Adrenal gland (tissue), 12 donors: ENCODE data around the gene IL12RB2. TPM values are rescaled to one million over a fixed set of nuclear protein-coding genes. Genes with fewer than 3 reads are reported as not detected.

Experiments used
- DNase-seq, 7 donors: peaks; one replicate each; pipeline ENCODE4 v3.0.0-alpha.2; 2019 to 2020
- H3K27ac ChIP-seq, 5 donors: fragments of 200-600 bp; sonication (generic) in 4 of 5; 1 replicate in 3 of 5; 2 replicates in 2 of 5; pipeline versions ENCODE4 v1.5.1 to v1.8.0; 2016 to 2020; ENCODE audit warnings: mild to moderate bottlenecking in 1 of 5
- H3K27me3 ChIP-seq: fragments of 200-600 bp; 2 replicates; pipeline ENCODE4 v1.8.0; 2021
- H3K36me3 ChIP-seq, 2 donors: fragments of 200-600 bp; replicated peaks in 1 of 2; 1 replicate in 1 of 2; 2 replicates in 1 of 2; pipeline versions ENCODE4 v1.5.1 to v1.8.0; 2018 to 2022
- H3K4me1 ChIP-seq, 2 donors: fragments of 200-600 bp; replicated peaks in 1 of 2; 1 replicate in 1 of 2; 2 replicates in 1 of 2; pipeline versions ENCODE4 v1.5.1 to v1.8.0; 2018 to 2021
- H3K4me3 ChIP-seq, 4 donors: fragments of 200-600 bp; sonication (generic) in 3 of 4; one replicate each; pipeline ENCODE4 v1.5.1; 2016 to 2018
- H3K9me3 ChIP-seq, 3 donors: fragments of 200-600 bp; sonication (generic) in 1 of 3; replicated peaks in 1 of 3; 1 replicate in 2 of 3; 2 replicates in 1 of 3; pipeline versions ENCODE4 v1.5.1 to v1.8.0; 2016 to 2021
- CTCF ChIP-seq, 6 experiments: fragments of 450-650 bp in 4 of 6; fragments of 200-600 bp in 2 of 6; sonication (generic) in 1 of 6; IDR thresholded peaks; 1 replicate in 5 of 6; 2 replicates in 1 of 6; pipeline versions ENCODE4 v1.5.1 to v1.8.0; 2016 to 2021; ENCODE audit warnings: antibody characterized with exemption in 6 of 6, mild to moderate bottlenecking in 2 of 6, moderate library complexity in 1 of 6
- POLR2A ChIP-seq, 2 donors: fragments of 450-650 bp; IDR thresholded peaks; one replicate each; pipeline ENCODE4 v1.6.1; 2017; ENCODE audit warnings: antibody characterized with exemption in 2 of 2, mild to moderate bottlenecking in 2 of 2, moderate library complexity in 1 of 2
- WGBS, 4 donors: extraction: QIAGEN DNeasy Blood & Tissue Kit in 2 of 4; methylation state at CpG; one replicate each; pipeline versions ENCODE4 v1.1.5 to v1.1.7; 2013 to 2017; 5-methylcytosine and 5-hydroxymethylcytosine counted together
- intact Hi-C, 2 donors: fragments of 100-400 bp; cut with DNase I; formaldehyde crosslinking; loops; one replicate each; pipeline versions ENCODE4 v1.14.1 to v1.15.0; 2022 to 2023
- polyA plus RNA-seq, 3 donors: library from polyadenylated mRNA; stranded (reverse); fragments of 200-250 nt in 2 of 3; fragments of 350-450 nt in 1 of 3; fragmentation: Illumina TruSeq in 1 of 3; extraction: RNeasy Lipid Tissue Mini Kit (QIAGEN cat#74804) in 1 of 3; gene quantifications; one replicate each; pipeline ENCODE4 v1.2.3, GENCODE V29; 2013 to 2014
- total RNA-seq, 9 donors: library from RNA; depleted of rRNA in 4 of 9; stranded (reverse); fragments of >200 nt in 4 of 9; fragments of 120-200 nt in 1 of 9; fragmentation: NEBNext Ultra II Directional in 1 of 9; extraction: Animal tissue kit (Norgen Biotek cat#: 25700) in 1 of 9; gene quantifications; one replicate each; pipeline versions ENCODE4 v1.1.0 to v1.2.4, GENCODE V29; 2013 to 2023
- donor health status: healthy with polysubstance abuse.
- donor health status: Bipolar disorder and iron deficiency.
- donor health status: DM: yes; HTN: yes; CAD: no.
- donor health status: DM: no; HTN: no; CAD: no.
- donor health status: DM: no; HTN: no; CAD: no.
- donor health status: DM: yes; HTN: yes; CAD: no.

The IL12RB2 gene
- total and polyA plus RNA-seq, 12 donors, result 0.24 to 2.6 (median 0.55) TPM; not detected in 2

- intact Hi-C loops, result no loop called here
- WGBS, 4 donors, result 0% methylated on average over 27 to 69 of the region's 69 CpGs
- H3K4me1 ChIP-seq, result peaks cover 15 to 35% of the 10 kb centered on the region in 2 donors
These were observed 122.1 kb downstream of the IL12RB2 start for GRCh38 chr1:67429528-67430357.

GRCh38 chr1:67430358-67431155, 122.9 kb downstream of the IL12RB2 start, which contains the start of gene SERBP1:
TSS of gene SERBP1 (minus strand) at chr1:67430402. CDS start at chr1:67430300, 102 bp downstream.
- Histone ChIP-seq H3K9me3 (no peaks in the 10 kb centered on the region), H3K36me3 (peaks cover 0 to 8% of the 10 kb centered on the region in 2 donors), H3K4me1 (peaks cover 15 to 35% of the 10 kb centered on the region in 2 donors), H3K27ac (peak within 1 kb of the TSS; percentile 83 to 96 (median 92)), H3K27me3 (no peaks in the 10 kb centered on the region), H3K4me3 (peak within 1 kb of the TSS; percentile 87 to 100 (median 92))
- DNase-seq, result peak; percentile 96 to 98 (median 96)
- 0% methylated on average over 2 to 62 of the region's 62 CpGs for WGBS, 4 donors
- TF ChIP-seq POLR2A (IDR thresholded peaks at IDR 0.05) (peak; percentile 28 to 70), CTCF (IDR thresholded peaks at IDR 0.05) (peak in 1 of 6 experiments; percentile 5)
- intact Hi-C loops, result no loop called here

More at GRCh38 chr1:67429528-67430357, 122.1 kb downstream of the IL12RB2 start:
- peaks cover 0 to 16% of the 10 kb centered on the region in 2 donors for H3K36me3 ChIP-seq
- peak overlapping the region; percentile 87 to 100 (median 92) for H3K4me3 ChIP-seq
- no peaks in the 10 kb centered on the region for H3K9me3 ChIP-seq
- TF ChIP-seq POLR2A (IDR thresholded peaks at IDR 0.05) (no peak), CTCF (IDR thresholded peaks at IDR 0.05) (no peak)
- H3K27ac ChIP-seq, result peak overlapping the region in 4 of 5 donors; percentile 92 to 96 (median 93)
- DNase-seq, result peak; percentile 29 to 65 (median 40)
- H3K27me3 ChIP-seq, result no peaks in the 10 kb centered on the region

- peak overlapping the region; percentile 83 to 96 (median 92) for H3K27ac ChIP-seq
- H3K27me3 ChIP-seq, result no peaks in the 10 kb centered on the region
- no peak for DNase-seq
- H3K9me3 ChIP-seq, result no peaks in the 10 kb centered on the region
- intact Hi-C loops, result no loop called here
- peak overlapping the region; percentile 67 to 100 (median 88) for H3K4me3 ChIP-seq
- H3K36me3 ChIP-seq, result peaks cover 0 to under 1% of the 10 kb centered on the region in 2 donors
- TF ChIP-seq POLR2A (IDR thresholded peaks at IDR 0.05) (no peak), CTCF (IDR thresholded peaks at IDR 0.05) (peak in 1 of 6 experiments; percentile 3)
- 15 to 18% (median 16%) methylated on average over 12 of the region's 12 CpGs for WGBS, 4 donors
- peaks cover 15 to 31% of the 10 kb centered on the region in 2 donors for H3K4me1 ChIP-seq
These were observed 123.6 kb downstream of the IL12RB2 start for GRCh38 chr1:67431156-67431765.
